ENCODE results near the gene SPEN.

The SPEN gene

GRCh38 chr1:15989776-15990175, 142.3 kb downstream of the SPEN start:
- no peak for DNase-seq (ENCODE audit: low read depth in 2 of 2)
